GM23338 (cell line): Measurements from ENCODE around the gene SLC2A1. TPM values are rescaled to one million over a fixed set of nuclear protein-coding genes. Genes with fewer than 3 reads are reported as not detected.

Experiments
- ATAC-seq: fragments of 200-7000 bp; cut with Tn5 transposase; 3 replicates; pipeline ENCODE4 v1.9.1; 2020
- DNase-seq: peaks from one replicate; pipeline ENCODE4 v3.0.0-alpha.2; 2015; ENCODE audit warnings: low spot score
- H2AFZ ChIP-seq: fragments of 200-600 bp; sonication (generic); 2 replicates; pipeline ENCODE4 v1.8.0; 2016; ENCODE audit warnings: antibody characterized with exemption, mild to moderate bottlenecking, moderate library complexity
- H3F3A ChIP-seq: fragments of 200-600 bp; sonication (generic); replicated peaks from 2 replicates; pipeline ENCODE4 v1.8.0; 2017; ENCODE audit warnings: antibody characterized with exemption, mixed run types, low read depth
- H3K27ac ChIP-seq: fragments of 200-600 bp; sonication (generic); 2 replicates; pipeline ENCODE4 v1.6.1; 2016; ENCODE audit warnings: low read depth
- H3K27me3 ChIP-seq: fragments of 200-600 bp; sonication (generic); 2 replicates; pipeline ENCODE4 v1.8.0; 2016; ENCODE audit warnings: mild to moderate bottlenecking, mixed run types, moderate library complexity; ENCODE audit not compliant: insufficient read depth
- H3K36me3 ChIP-seq: fragments of 200-600 bp; sonication (generic); 2 replicates; pipeline ENCODE4 v1.8.0; 2016; ENCODE audit warnings: mild to moderate bottlenecking; ENCODE audit not compliant: insufficient read depth
- H3K4me1 ChIP-seq: fragments of 200-600 bp; sonication (generic); 2 replicates; pipeline ENCODE4 v1.8.0; 2016; ENCODE audit warnings: mild to moderate bottlenecking, moderate library complexity; ENCODE audit not compliant: insufficient read depth
- H3K4me2 ChIP-seq: fragments of 200-600 bp; sonication (generic); 2 replicates; pipeline ENCODE4 v1.7.1; 2017; ENCODE audit warnings: mixed run types
- H3K4me3 ChIP-seq: fragments of 200-600 bp; sonication (generic); 2 replicates; pipeline ENCODE4 v1.6.1; 2016; ENCODE audit warnings: mixed run types
- H3K79me2 ChIP-seq: fragments of 200-600 bp; sonication (generic); replicated peaks from 2 replicates; pipeline ENCODE4 v1.8.0; 2017; ENCODE audit warnings: mild to moderate bottlenecking; ENCODE audit not compliant: insufficient read depth
- H3K9me2 ChIP-seq: fragments of 200-600 bp; sonication (generic); 2 replicates; pipeline ENCODE4 v1.8.0; 2017; ENCODE audit not compliant: insufficient read depth
- H4K20me1 ChIP-seq: fragments of 200-600 bp; sonication (generic); replicated peaks from 2 replicates; pipeline ENCODE4 v1.8.0; 2017; ENCODE audit warnings: mild to moderate bottlenecking; ENCODE audit not compliant: insufficient read depth
- H3K27ac Mint-ChIP-seq: 2 replicates; pipeline ENCODE4 v1.8.0; 2020; ENCODE audit warnings: inconsistent platforms, mild to moderate bottlenecking, moderate library complexity, mixed read lengths
- H3K27me3 Mint-ChIP-seq: 3 replicates; pipeline ENCODE4 v1.8.0; 2022; ENCODE audit warnings: low read depth, mild to moderate bottlenecking, moderate library complexity, mixed read lengths, inconsistent platforms; ENCODE audit not compliant: insufficient read depth, poor library complexity
- H3K36me3 Mint-ChIP-seq: 3 replicates; pipeline ENCODE4 v1.8.0; 2021; ENCODE audit warnings: low read depth, mild to moderate bottlenecking, inconsistent platforms, moderate library complexity, mixed read lengths
- H3K4me1 Mint-ChIP-seq: 3 replicates; pipeline ENCODE4 v1.8.0; 2020; ENCODE audit warnings: mild to moderate bottlenecking, inconsistent platforms, mixed read lengths
- H3K4me3 Mint-ChIP-seq: 3 replicates; pipeline ENCODE4 v1.8.0; 2021; ENCODE audit warnings: moderate library complexity, mild to moderate bottlenecking, inconsistent platforms, mixed read lengths
- H3K9me3 Mint-ChIP-seq: 3 replicates; pipeline ENCODE4 v1.8.0; 2020; ENCODE audit warnings: moderate library complexity, mild to moderate bottlenecking, inconsistent platforms, mixed read lengths
- CREB1 ChIP-seq: fragments of 250-450 bp; sonication (Bioruptor Pico); IDR thresholded peaks from 2 replicates; pipeline ENCODE4 v1.5.0; 2020; ENCODE audit warnings: low read depth, mild to moderate bottlenecking, moderate library complexity
- CTCF ChIP-seq, 2 experiments: fragments of 200-600 bp in 1 of 2; sonication (generic) in 1 of 2; conservative IDR thresholded peaks; 2 replicates each; pipeline versions ENCODE4 v1.5.1 to v1.6.1; 2016 to 2017; ENCODE audit warnings: antibody characterized with exemption in 2 of 2, low read depth in 2 of 2, mild to moderate bottlenecking in 2 of 2, moderate library complexity in 1 of 2
- ETS1 ChIP-seq: IDR thresholded peaks from 2 replicates; pipeline ENCODE4 v1.6.1; 2016; ENCODE audit warnings: antibody characterized with exemption
- EZH2 ChIP-seq: fragments of 200-600 bp; sonication (generic); IDR thresholded peaks from one replicate; pipeline ENCODE4 v1.8.0; 2017; ENCODE audit warnings: antibody characterized with exemption, mild to moderate bottlenecking, low read depth; ENCODE audit not compliant: unreplicated experiment
- EZH2phosphoT487 ChIP-seq: fragments of 200-600 bp; sonication (generic); IDR thresholded peaks from one replicate; pipeline ENCODE4 v1.8.1; 2018; ENCODE audit warnings: antibody characterized with exemption; ENCODE audit not compliant: unreplicated experiment
- JUNB ChIP-seq: IDR thresholded peaks from one replicate; pipeline ENCODE4 v1.6.1; 2016; ENCODE audit warnings: antibody characterized with exemption; ENCODE audit not compliant: unreplicated experiment
- NANOG ChIP-seq: IDR thresholded peaks from 2 replicates; pipeline ENCODE4 v1.6.1; 2016; ENCODE audit warnings: antibody characterized with exemption, borderline replicate concordance
- POLR2AphosphoS5 ChIP-seq: IDR thresholded peaks from 2 replicates; pipeline ENCODE4 v1.6.1; 2016; ENCODE audit warnings: antibody characterized with exemption, low read depth
- REST ChIP-seq: IDR thresholded peaks from one replicate; pipeline ENCODE4 v1.6.1; 2018; ENCODE audit warnings: antibody characterized with exemption; ENCODE audit not compliant: unreplicated experiment
- STAT1 ChIP-seq: IDR thresholded peaks from one replicate; pipeline ENCODE4 v1.6.1; 2016; ENCODE audit warnings: antibody characterized with exemption; ENCODE audit not compliant: unreplicated experiment
- ZNF114 ChIP-seq: fragments of 250-450 bp; sonication (Bioruptor Pico); IDR thresholded peaks from 2 replicates; pipeline ENCODE4 v1.5.0; 2020; ENCODE audit warnings: mild to moderate bottlenecking, moderate library complexity
- ZNF331 ChIP-seq: fragments of 250-450 bp; sonication (Bioruptor Pico); IDR thresholded peaks from 2 replicates; pipeline ENCODE4 v1.5.0; 2020; ENCODE audit warnings: low read depth, mild to moderate bottlenecking, moderate library complexity
- ZNF462 ChIP-seq: fragments of 250-450 bp; sonication (Bioruptor Pico); IDR thresholded peaks from 2 replicates; pipeline ENCODE4 v1.5.0; 2020; ENCODE audit warnings: mild to moderate bottlenecking, moderate library complexity
- polyA plus RNA-seq: library from polyadenylated mRNA; unstranded; fragments of >200 nt; fragmentation: Nextera tagmentation; extraction: Ambion mirVana; gene quantifications from 2 replicates; pipeline ENCODE4 v1.2.1, GENCODE V29; 2016
- total RNA-seq: library from RNA; depleted of rRNA; stranded (reverse); fragments of >200 nt; shearing (Covaris generic); gene quantifications from 2 replicates; pipeline ENCODE4 v1.2.3, GENCODE V29; 2014

The SLC2A1 gene
- total and polyA plus RNA-seq, 2 experiments from 2014 or later = 66.1 to 305 TPM

GRCh38 chr1:42973286-42973685, 14.6 kb upstream of the SLC2A1 start:
- no peak overlapping the region for H3K4me3 ChIP-seq
- Mint-ChIP-seq H3K9me3 (no peaks in the 10 kb centered on the region), H3K4me3 (no peak overlapping the region), H3K4me1 (peaks cover 18% of the 10 kb centered on the region), H3K36me3 (peaks cover 54% of the 10 kb centered on the region), H3K27ac (no peak overlapping the region), H3K27me3 (peaks cover 1% of the 10 kb centered on the region)
- no peaks in the 10 kb centered on the region for H4K20me1 ChIP-seq
- no peak for TF ChIP-seq POLR2AphosphoS5
- no peak for TF ChIP-seq ZNF462 (CRISPR knock-in tag)
- TF ChIP-seq EZH2phosphoT487 = no peak
- TF ChIP-seq REST = no peak
- no peak for TF ChIP-seq CREB1
- TF ChIP-seq EZH2 = no peak
- no peak for TF ChIP-seq STAT1
- no peak for TF ChIP-seq JUNB
- TF ChIP-seq ZNF331 = no peak
- TF ChIP-seq NANOG = no peak
- no peak for TF ChIP-seq ETS1
- TF ChIP-seq ZNF114 = no peak
- no peak for TF ChIP-seq CTCF (conservative IDR thresholded peaks at IDR 0.05; ENCODE audit: low read depth in 2 of 2)
- peak overlapping the region; percentile 59; the same call in 1 of the 2 replicates for H3K27ac ChIP-seq
- ATAC-seq (no peak), DNase-seq (no peak)
- H2AFZ ChIP-seq = no peak overlapping the region
- H3K4me1 ChIP-seq = peaks cover 11% of the 10 kb centered on the region; the same call in 1 of the 2 replicates
- H3K9me2 ChIP-seq = no peaks in the 10 kb centered on the region; the same call in 1 of the 2 replicates
- H3K36me3 ChIP-seq = peaks cover 7% of the 10 kb centered on the region; the same call in 1 of the 2 replicates
- no peaks in the 10 kb centered on the region for H3K27me3 ChIP-seq
- no peaks in the 10 kb centered on the region for H3K79me2 ChIP-seq
- no peak overlapping the region for H3K4me2 ChIP-seq
- H3F3A ChIP-seq = peaks cover 4% of the 10 kb centered on the region; the same call in 1 of the 2 replicates
